MM.1S (cell line): ENCODE measurements around the gene FRY.

Experiments
- DNase-seq: peaks from one replicate; pipeline ENCODE4 v3.0.0-alpha.2; 2015
- H2AFZ ChIP-seq: fragments of 300-600 bp; sonication (generic); 2 replicates; pipeline ENCODE4 v1.6.0; 2016; ENCODE audit warnings: antibody characterized with exemption, low read length
- H3F3A ChIP-seq: fragments of 300-600 bp; sonication (generic); 2 replicates; pipeline ENCODE4 v1.6.1; 2016; ENCODE audit warnings: mild to moderate bottlenecking, antibody characterized with exemption, low read length, moderate library complexity, mixed read lengths; ENCODE audit not compliant: insufficient read depth
- H3K27ac ChIP-seq: fragments of 300-600 bp; sonication (generic); 2 replicates; pipeline ENCODE4 v1.5.1; 2016; ENCODE audit warnings: mild to moderate bottlenecking, low read length
- H3K27me3 ChIP-seq: fragments of 300-600 bp; sonication (generic); replicated peaks from 2 replicates; pipeline ENCODE4 v1.6.0; 2016; ENCODE audit warnings: low read length; ENCODE audit not compliant: insufficient read depth
- H3K36me3 ChIP-seq: fragments of 300-600 bp; sonication (generic); replicated peaks from 2 replicates; pipeline ENCODE4 v1.6.1; 2016; ENCODE audit warnings: mild to moderate bottlenecking, low read length, mixed read lengths; ENCODE audit not compliant: insufficient read depth
- H3K4me1 ChIP-seq: fragments of 300-600 bp; sonication (generic); 2 replicates; pipeline ENCODE4 v1.6.1; 2016; ENCODE audit warnings: low read length, mixed read lengths
- H3K4me2 ChIP-seq: fragments of 300-600 bp; sonication (generic); 2 replicates; pipeline ENCODE4 v1.6.0; 2016; ENCODE audit warnings: low read depth, low read length
- H3K4me3 ChIP-seq: fragments of 300-600 bp; sonication (generic); 2 replicates; pipeline ENCODE4 v1.5.1; 2016; ENCODE audit warnings: low read length, mixed read lengths
- H3K79me2 ChIP-seq: fragments of 300-600 bp; sonication (generic); 2 replicates; pipeline ENCODE4 v1.6.1; 2016; ENCODE audit warnings: mixed run types, low read length, mixed read lengths
- H3K9ac ChIP-seq: fragments of 300-600 bp; sonication (generic); 2 replicates; pipeline ENCODE4 v1.6.1; 2016; ENCODE audit warnings: low read length, mixed read lengths
- H3K9me2 ChIP-seq: fragments of 300-600 bp; sonication (generic); replicated peaks from 2 replicates; pipeline ENCODE4 v1.6.1; 2016; ENCODE audit warnings: mild to moderate bottlenecking, low read length, mixed read lengths; ENCODE audit not compliant: insufficient read depth
- H3K9me3 ChIP-seq: fragments of 300-600 bp; sonication (generic); replicated peaks from 2 replicates; pipeline ENCODE4 v1.6.1; 2016; ENCODE audit warnings: mild to moderate bottlenecking, low read length, mixed read lengths; ENCODE audit not compliant: insufficient read depth
- H4K20me1 ChIP-seq: fragments of 300-600 bp; sonication (generic); 2 replicates; pipeline ENCODE4 v1.6.1; 2016; ENCODE audit warnings: mild to moderate bottlenecking, low read length, moderate library complexity, mixed read lengths; ENCODE audit not compliant: insufficient read depth
- CTCF ChIP-seq: fragments of 300-600 bp; sonication (generic); IDR thresholded peaks from 2 replicates; pipeline ENCODE4 v1.5.1; 2016; ENCODE audit warnings: antibody characterized with exemption, low read length, mixed read lengths
- EZH2 ChIP-seq: fragments of 300-600 bp; sonication (generic); optimal IDR thresholded peaks from 2 replicates; pipeline ENCODE3; 2017; ENCODE audit warnings: low read depth, mild to moderate bottlenecking, antibody characterized with exemption, low read length, mixed read lengths
- EZH2phosphoT487 ChIP-seq: fragments of 300-600 bp; sonication (generic); IDR thresholded peaks from 2 replicates; pipeline ENCODE4 v1.6.1; 2018; ENCODE audit warnings: antibody characterized with exemption, low read length

The FRY gene

GRCh38 chr13:32117001-32117400 lies 85.4 kb downstream of the FRY start:
- H2AFZ ChIP-seq, result no peak overlapping the region
- no peak overlapping the region for H3K9ac ChIP-seq
- no peak overlapping the region for H3K27ac ChIP-seq
- H3K4me3 ChIP-seq, result no peak overlapping the region
- no peaks in the 10 kb centered on the region for H3K9me3 ChIP-seq
- TF ChIP-seq EZH2, result no peak
- TF ChIP-seq EZH2phosphoT487, result no peak
- no peak for TF ChIP-seq CTCF
- H3K4me2 ChIP-seq, result no peak overlapping the region
- no peaks in the 10 kb centered on the region for H3F3A ChIP-seq
- H3K79me2 ChIP-seq, result no peaks in the 10 kb centered on the region
- DNase-seq, result no peak
- no peaks in the 10 kb centered on the region for H4K20me1 ChIP-seq
- H3K36me3 ChIP-seq, result no peaks in the 10 kb centered on the region
- H3K9me2 ChIP-seq, result no peaks in the 10 kb centered on the region
- H3K4me1 ChIP-seq, result no peaks in the 10 kb centered on the region
- H3K27me3 ChIP-seq, result no peaks in the 10 kb centered on the region

DNA sequence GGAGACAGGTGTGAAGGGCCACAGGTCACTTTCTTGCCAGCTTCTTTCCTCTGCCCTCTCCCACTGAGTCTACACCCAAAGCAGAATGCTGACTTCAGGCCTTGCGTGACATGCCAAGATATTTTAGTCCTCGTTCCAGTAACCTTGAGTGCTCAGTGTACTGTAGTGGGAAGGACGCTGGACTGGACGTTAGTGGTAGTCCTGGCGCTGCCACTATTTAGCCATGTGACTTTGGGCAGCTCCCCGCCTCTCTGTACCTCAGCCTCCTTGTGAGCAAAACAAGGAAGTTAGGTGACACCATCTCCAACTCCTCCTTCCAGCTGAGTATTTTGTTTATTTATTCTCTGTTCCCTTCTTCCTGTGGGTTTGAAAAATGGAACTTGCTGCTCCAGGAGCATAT lies 86.1 kb downstream of the FRY start:
- Histone ChIP-seq H3K9ac (no peak overlapping the region), H3K4me3 (no peak overlapping the region), H3K4me2 (no peak overlapping the region), H3K36me3 (no peaks in the 10 kb centered on the region), H3K27ac (no peak overlapping the region), H4K20me1 (no peaks in the 10 kb centered on the region), H3K4me1 (no peaks in the 10 kb centered on the region), H3K27me3 (no peaks in the 10 kb centered on the region), H2AFZ (no peak overlapping the region), H3K79me2 (no peaks in the 10 kb centered on the region), H3K9me2 (no peaks in the 10 kb centered on the region), H3K9me3 (no peaks in the 10 kb centered on the region), H3F3A (no peaks in the 10 kb centered on the region)
- no peak for TF ChIP-seq CTCF
- TF ChIP-seq EZH2, result no peak
- TF ChIP-seq EZH2phosphoT487, result no peak
- no peak for DNase-seq

DNA sequence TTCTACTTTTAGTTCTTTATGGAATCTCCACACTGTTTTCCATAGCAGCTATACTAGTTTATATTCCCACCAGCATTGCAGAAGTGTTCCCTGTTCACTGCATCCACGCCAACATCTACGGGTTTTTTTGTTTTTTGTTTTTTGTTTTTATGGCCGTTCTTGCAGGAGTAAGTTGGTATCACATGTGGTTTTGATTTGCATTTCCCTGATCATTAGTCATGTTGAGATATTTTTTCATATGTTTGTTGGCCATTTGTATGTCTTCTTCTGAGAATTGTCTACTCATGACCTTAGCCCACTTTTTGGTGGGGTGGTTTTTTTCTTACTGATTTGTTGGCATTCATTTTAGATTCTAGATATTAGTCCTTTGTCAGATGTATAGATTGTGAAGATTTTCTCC lies 89.7 kb downstream of the FRY start:
- Histone ChIP-seq H3K9me2 (no peaks in the 10 kb centered on the region), H3K4me3 (no peak overlapping the region), H3K79me2 (no peaks in the 10 kb centered on the region), H4K20me1 (no peaks in the 10 kb centered on the region), H3K4me1 (no peaks in the 10 kb centered on the region), H3K36me3 (no peaks in the 10 kb centered on the region), H3F3A (no peaks in the 10 kb centered on the region), H3K9me3 (no peaks in the 10 kb centered on the region), H3K4me2 (no peak overlapping the region), H3K27ac (no peak overlapping the region), H3K27me3 (no peaks in the 10 kb centered on the region), H3K9ac (no peak overlapping the region), H2AFZ (no peak overlapping the region)
- DNase-seq, result no peak
- TF ChIP-seq CTCF (no peak), EZH2phosphoT487 (no peak), EZH2 (no peak)
